Activated T-cell treated with anti-CD3 and anti-CD28 coated beads for 4 hours (primary cell): ENCODE measurements around the gene NT5C3B.
"Not testable (repeated sequence)": the region's sequence is repeated elsewhere in the genome, so short reads cannot be mapped to it uniquely, and the experiment has no call there.

ENCODE experiments used
- DNase-seq: peaks from one replicate; pipeline ENCODE4 v3.0.0-alpha.2; 2020

NT5C3B gene

DNA sequence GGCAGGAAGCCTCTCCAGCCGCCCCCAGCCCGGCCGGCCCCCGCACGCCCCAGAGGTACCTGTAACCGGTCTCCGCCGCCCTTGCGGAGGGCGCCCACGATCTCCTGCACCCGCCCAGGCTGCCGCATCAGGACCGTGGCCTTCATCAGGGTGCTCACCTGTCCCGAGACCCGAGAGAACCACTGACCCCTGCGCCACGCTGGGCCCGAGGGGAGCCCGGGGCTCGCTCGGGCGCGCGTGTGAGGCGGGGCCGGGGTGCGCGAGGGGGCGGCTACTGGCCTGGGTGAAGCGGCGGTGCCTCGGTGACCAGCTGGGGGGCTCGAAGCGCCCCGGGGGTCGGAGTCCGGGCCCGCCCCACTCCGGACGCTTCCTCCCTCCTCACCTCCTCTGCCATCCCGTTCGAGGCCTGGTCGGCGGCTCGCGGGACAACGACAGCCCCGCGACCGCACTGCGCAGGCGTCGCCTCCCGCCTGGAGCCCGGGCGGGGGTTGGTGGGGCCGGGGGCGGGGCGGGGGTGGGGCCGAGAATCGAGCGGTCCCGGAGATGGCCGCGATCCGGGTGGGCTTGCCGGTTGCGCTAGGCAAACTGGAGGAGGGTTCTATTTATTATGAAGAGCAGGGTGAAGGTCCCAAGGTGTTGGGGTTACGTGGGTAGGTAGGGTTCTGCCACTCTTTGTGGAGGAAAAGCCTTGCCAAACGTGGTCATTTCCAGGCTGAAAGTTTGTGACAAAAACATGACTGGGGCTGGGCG, at the start of gene NT5C3B:
TSS of gene NT5C3B (minus strand) at position 433 of the 750 bp plus-strand sequence. CDS start at position 394, 39 bp downstream.
- peak; percentile 24 for DNase-seq

- DNase-seq = no peak
Observed at GRCh38 chr17:41885733-41886132, 49.7 kb upstream of the NT5C3B start.

DNA sequence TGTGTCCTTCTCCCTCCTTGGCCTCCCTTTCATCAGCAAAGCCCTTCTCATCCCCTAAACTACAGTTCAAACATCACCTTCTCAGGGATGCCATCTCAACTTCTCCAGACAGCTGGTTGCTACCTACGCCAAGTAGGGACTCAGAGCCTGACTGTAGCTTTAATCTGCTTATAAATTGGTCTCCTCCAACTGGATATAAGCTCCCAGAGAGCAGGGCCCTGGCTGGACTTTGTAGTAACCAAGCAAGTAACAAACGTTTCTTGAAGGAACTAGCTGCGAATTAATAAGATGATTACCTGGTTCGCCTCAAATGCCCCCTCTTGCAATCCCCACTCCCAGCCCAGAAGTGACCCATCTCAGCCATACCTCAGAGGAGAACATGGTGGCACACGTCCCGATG, 46.7 kb upstream of the NT5C3B start:
- no peak for DNase-seq

- DNase-seq = no peak
Observed at GRCh38 chr17:41880130-41880529, 44.1 kb upstream of the NT5C3B start.

DNA sequence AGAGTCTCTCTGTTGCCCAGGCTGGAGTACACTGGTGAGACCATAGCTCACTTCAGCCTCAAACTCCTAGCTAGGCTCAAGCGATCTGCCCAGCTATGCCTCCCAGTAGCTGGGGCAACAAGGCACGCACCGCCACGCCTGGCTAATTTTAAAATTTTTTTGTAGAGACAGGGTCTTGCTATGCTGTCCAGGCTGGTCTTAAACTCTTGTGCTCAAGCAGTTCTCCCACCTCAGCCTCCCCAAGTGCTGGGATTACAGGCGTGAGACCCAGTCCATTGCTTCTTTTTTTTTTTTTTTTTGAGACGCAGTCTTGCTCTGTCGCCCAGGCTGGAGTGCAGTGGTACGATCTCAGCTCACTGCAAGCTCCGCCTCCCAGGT, 38.2 kb upstream of the NT5C3B start:
- DNase-seq = not testable (repeated sequence)

DNA sequence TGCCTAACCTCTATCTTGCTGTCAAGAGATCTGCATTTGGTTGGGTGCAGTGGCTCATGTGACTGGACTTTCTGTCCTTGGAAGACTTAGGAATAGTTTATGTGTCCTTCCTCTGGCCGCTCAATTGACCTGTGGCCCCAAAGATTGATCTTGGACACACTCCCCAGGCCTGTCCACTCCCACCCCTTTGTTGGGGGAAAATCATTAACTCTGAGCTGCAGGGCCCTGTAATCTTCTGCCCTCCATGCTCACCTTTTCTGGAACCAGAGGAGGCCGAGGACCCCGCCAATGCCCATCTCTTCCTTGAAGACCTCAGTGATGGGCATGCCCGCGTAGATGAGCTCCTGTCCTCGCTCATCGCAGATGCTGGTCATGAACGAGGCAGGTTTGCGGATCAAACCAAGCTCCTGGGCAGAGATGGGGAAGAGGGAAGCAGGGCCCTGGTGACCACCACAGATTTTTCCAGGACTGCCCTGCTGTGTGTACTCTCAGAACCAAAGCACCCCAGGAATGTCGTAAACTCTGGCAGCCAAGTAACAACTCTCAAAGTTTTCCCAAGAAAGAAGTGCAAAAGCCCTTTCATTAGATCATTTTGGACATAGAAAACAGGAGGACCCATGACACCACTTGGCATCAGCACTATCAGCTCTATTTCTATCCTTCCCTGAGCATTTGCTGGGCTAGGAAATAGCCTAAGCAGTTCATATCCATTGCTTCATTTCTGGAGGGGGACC, 37.7 kb upstream of the NT5C3B start:
- DNase-seq = no peak

DNA sequence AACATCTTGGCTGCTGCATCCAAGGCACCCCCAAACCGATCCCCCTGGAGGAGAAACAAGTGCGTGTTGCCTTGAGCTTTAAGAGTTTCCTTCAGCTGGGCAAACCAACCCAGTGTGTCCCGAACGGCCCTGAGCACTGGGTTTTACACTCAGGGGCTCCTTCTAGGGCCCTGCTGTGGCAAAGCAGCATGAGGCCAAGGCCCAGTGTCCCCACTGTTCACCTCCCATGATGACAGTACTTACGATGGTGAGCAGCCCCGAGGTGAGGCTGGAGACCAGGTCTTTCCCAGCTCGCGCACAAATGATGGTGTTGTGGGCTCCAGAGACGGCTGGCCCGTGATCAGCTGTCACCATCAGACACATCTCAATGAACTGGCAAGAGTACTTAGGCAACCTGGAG, 35.8 kb upstream of the NT5C3B start:
- no peak for DNase-seq

DNA sequence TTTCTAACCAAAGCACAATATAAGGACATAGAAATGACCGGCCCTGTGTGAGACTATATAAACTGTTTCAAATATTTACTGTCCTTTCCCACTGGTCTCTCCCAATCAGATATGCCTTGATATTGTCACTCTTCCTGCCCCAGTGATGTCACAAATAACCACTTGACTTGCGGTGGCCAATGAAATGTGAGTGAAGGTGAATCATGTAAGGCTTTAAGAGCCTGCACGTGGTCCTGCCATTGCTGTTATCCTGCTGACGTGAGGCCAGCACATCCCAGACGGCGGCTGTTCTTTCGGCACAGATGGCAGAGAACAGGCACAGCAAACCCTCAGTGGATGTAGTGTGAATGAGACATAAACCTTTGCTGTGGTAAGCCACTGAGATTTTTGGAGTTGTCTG, 34.6 kb upstream of the NT5C3B start:
- no peak for DNase-seq

GRCh38 chr17:41870097-41870496, 34.1 kb upstream of the NT5C3B start:
- DNase-seq = no peak

DNA sequence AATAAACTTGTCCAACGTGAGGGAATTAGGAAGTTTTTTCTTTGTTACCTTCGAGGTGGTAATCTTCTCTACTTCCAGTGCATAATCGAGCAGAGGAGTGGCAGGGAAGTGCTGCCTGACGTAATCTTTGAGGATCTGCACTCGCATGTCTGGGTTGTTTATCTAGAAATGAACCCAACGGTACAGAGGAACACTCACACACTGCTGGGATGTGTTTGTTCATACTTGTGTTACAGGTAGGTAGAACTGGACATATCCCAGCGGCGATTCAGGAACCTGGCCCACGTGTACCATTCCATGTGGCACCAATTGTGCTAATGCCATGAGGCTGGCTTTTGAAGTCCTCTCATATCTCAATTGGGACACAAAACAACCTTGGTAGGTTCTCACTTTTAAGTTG, 33.4 kb upstream of the NT5C3B start:
- no peak for DNase-seq

DNA sequence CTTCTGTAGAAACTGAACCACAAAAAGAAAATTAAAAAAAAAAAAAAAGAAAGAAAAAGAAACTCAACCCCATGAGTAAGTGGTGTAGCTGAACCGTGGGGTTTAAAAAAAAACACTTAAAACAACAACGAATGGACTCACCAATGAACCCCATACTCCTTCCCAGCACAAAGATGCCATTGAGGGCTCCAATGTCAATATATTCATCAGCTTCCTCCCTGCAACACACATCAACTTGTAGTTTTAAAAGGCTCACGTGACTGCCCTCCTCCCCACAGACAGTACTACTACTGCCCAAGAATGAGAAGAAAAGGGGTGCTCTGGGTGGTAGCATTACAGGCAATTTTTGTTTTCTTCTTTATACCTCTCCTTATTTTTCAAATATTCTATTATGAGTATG, 32.5 kb upstream of the NT5C3B start:
- DNase-seq = no peak

DNA sequence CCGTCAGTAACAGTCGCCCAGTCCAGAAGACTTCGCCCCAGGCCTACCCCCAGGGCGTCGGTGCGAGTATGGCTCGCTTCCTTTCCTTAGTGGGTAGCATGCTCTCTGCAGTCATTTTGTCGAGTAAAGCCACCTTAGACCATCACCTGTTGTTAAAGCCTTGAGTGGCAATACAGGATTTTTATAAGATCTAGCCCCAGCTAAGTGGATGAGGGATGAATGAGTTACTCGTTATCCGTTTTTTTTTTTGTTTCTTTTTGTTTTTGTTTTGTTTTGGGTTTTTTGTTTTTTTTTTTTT, 29.5 kb upstream of the NT5C3B start:
- DNase-seq = no peak

DNA sequence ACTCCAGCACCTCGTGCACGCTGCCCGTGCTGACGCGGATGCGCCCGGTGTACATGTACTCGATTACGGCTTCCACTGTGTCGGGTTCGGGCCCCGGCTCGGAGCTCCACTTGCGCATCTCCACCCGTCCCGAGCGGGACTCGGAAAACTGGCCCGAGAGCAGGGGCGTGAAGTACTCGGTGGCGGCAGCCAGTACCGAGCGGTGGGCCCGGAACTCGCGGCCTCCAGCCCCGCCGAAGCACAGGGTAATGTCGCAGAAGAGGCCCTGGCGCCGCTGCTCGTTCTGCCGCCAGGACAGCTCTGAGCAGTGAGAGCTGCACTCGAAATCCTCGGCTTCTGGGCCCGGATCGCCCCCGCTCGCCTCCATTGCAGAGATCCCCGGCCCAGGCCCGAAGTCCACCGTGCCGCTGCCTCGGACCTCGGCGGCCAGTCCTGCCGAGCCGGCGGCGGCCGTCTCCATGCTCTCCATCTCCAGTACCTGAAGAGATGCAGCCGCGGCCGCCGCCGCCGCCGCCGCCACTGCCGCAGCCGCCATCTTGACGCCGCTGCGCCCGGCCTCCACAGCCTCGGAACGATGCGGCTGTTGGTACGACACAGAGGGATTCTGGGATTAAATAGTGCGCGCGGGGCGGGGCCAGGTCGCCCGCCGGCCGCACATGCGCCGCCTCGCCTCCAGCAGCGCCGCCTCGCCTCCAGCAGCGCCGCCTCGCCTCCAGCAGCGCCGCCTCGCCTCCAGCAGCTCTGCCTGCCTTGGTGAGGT, 29.0 kb upstream of the NT5C3B start, which contains the start of gene KLHL11:
TSS of gene KLHL11 (minus strand) at position 588 of the 760 bp plus-strand sequence. CDS start at position 535, 53 bp downstream.
- DNase-seq = peak; percentile 73

DNA sequence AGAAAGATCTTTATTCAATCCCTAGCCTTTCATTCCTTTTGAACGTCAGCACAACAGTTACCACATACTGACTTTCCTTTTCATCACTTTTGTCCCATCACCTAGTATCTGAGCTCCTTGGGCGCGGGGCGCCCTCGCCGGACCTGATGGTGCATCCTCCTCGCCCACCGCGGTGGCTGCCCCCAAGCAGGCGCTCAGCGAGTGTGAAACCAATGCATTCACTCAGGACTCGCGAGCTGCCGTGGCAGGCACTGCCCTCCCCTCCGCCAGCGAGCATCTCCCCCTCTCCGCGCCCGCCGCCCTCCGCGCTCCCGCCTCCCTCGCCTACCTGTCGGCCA, 28.4 kb upstream of the NT5C3B start:
- DNase-seq = no peak

- DNase-seq = no peak
Observed at GRCh38 chr17:41863074-41863848, 27.2 kb upstream of the NT5C3B start.

- DNase-seq = no peak
Observed at GRCh38 chr17:41860254-41860931, 24.4 kb upstream of the NT5C3B start.

- DNase-seq = not testable (repeated sequence)
Observed at GRCh38 chr17:41851382-41851781, 15.3 kb upstream of the NT5C3B start.

DNA sequence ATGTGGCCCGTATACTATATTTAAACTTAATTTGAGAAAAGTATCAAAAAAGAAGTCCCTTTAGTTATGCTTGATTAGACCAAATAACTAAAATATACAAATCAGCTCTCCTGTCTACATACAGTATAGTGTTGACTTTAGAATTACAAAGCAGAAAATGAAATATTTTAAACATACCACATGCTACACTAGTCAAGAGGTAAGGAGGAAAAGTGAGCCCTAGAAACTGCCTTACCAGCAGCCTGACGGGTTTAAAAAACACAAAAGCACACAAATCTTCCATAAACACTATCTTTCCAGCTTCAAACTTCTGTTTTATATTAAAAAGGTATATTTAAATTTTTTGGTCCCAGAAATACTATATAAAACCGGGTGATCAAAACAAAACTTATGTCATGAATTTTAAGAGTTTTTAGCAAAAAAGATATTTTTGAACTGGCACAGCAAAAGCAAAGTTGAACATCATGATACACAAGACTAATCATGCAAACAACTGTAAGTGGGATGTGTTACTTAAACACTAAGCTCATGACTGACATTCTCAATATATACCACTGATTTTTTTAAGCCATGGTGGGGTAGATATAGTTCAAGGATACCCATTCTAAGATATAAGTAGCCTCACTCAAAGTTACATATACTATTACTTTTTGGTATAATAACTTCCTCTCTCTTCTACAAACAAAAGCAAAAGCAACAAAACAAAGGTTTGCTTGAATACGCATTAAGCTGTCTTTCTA, 13.4 kb upstream of the NT5C3B start:
- no peak for DNase-seq

DNA sequence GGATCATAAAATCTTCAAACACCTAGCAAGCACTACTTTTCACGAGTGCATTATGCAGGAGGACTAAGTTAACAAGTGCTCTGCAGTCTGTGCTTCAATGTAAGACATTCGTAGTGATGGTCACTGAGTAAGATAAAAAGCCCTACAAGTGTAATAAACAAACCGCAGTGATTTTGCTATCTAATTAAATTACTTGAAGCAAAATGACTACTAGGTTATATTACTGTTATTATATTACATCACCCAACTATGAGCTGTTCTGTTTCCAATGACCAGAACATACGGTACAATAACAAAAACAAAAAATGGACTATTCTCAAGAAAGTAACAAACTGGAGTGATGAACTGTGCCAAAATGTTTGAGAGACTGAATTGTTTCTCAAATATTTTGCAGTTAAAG, 12.8 kb upstream of the NT5C3B start:
- DNase-seq = no peak

DNA sequence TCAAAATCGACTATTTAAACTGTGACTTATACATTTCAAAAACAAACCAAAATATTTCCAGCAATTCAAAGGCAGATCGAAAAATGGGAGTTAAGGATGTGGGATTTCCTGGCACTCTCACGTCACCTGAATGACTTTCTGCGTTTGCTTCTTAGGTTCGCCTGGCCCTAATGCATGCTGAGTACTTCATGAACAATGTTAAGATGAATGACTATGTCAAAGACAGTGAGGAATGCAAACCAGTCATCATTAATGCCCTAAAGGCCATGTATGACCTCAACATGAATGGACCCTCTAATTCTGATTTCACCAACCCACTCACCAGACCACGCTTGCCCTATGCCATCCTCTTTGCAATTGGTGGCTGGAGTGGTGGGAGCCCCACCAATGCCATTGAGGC, 8.9 kb upstream of the NT5C3B start:
- DNase-seq = no peak

GRCh38 chr17:41840781-41841180, 4.7 kb upstream of the NT5C3B start:
- not testable (repeated sequence) for DNase-seq

- not testable (repeated sequence) for DNase-seq
Observed at GRCh38 chr17:41839448-41839847, 3.4 kb upstream of the NT5C3B start.
